ENCODE measurements around the gene TRIO. TPM values are rescaled to one million over a fixed set of nuclear protein-coding genes. Genes with fewer than 3 reads are reported as not detected.

The TRIO gene
- total RNA-seq, 2 experiments from 2014 or later, result 3.6 to 4.6 TPM

- no peak overlapping the region for H3K4me3 Mint-ChIP-seq
- no peak overlapping the region for H3K27ac Mint-ChIP-seq
- no peaks in the 10 kb centered on the region for H3K36me3 Mint-ChIP-seq (ENCODE audit: low read depth)
- no peak for DNase-seq
- H3K9me3 Mint-ChIP-seq, result no peaks in the 10 kb centered on the region
- H3K4me1 Mint-ChIP-seq (ENCODE audit: low read depth), result peaks cover 5% of the 10 kb centered on the region
- intact Hi-C loops (cut with micrococcal nuclease), result no loop called here
- H3K27me3 Mint-ChIP-seq (ENCODE audit: low read depth), result no peaks in the 10 kb centered on the region
- CTCF ChIA-PET, result no interaction called here
Measured at GRCh38 chr5:14475045-14475444, 331.9 kb downstream of the TRIO start.

GRCh38 chr5:14476786-14477435, 333.8 kb downstream of the TRIO start:
- Mint-ChIP-seq H3K4me3 (no peak overlapping the region), H3K9me3 (no peaks in the 10 kb centered on the region), H3K27me3 (ENCODE audit: low read depth) (no peaks in the 10 kb centered on the region), H3K27ac (no peak overlapping the region), H3K36me3 (ENCODE audit: low read depth) (no peaks in the 10 kb centered on the region), H3K4me1 (ENCODE audit: low read depth) (peaks cover 5% of the 10 kb centered on the region)
- intact Hi-C loops (cut with micrococcal nuclease), result no loop called here
- no peak for DNase-seq
- CTCF ChIA-PET, result no interaction called here

GRCh38 chr5:14479143-14479696, 336.1 kb downstream of the TRIO start:
- no peak overlapping the region for H3K4me3 Mint-ChIP-seq
- DNase-seq, result no peak
- CTCF ChIA-PET, result interaction anchor here (1.9 kb wide), 1 partner anchor 79 kb away, joined by 11 read pairs; no protein-coding TSS in a partner anchor
- no peak overlapping the region for H3K27ac Mint-ChIP-seq
- intact Hi-C loops (cut with micrococcal nuclease), result no loop called here
- no peaks in the 10 kb centered on the region for H3K36me3 Mint-ChIP-seq (ENCODE audit: low read depth)
- H3K4me1 Mint-ChIP-seq (ENCODE audit: low read depth), result peaks cover 5% of the 10 kb centered on the region
- H3K27me3 Mint-ChIP-seq (ENCODE audit: low read depth), result no peaks in the 10 kb centered on the region
- H3K9me3 Mint-ChIP-seq, result no peaks in the 10 kb centered on the region

- Mint-ChIP-seq H3K4me3 (no peak overlapping the region), H3K4me1 (ENCODE audit: low read depth) (peaks cover 8% of the 10 kb centered on the region), H3K27me3 (ENCODE audit: low read depth) (no peaks in the 10 kb centered on the region), H3K9me3 (no peaks in the 10 kb centered on the region), H3K36me3 (ENCODE audit: low read depth) (no peaks in the 10 kb centered on the region), H3K27ac (no peak overlapping the region)
- intact Hi-C loops (cut with micrococcal nuclease), result no loop called here
- DNase-seq, result no peak
- CTCF ChIA-PET, result interaction anchor here (0.6 kb wide), 1 partner anchor 65 kb away, joined by 5 read pairs; no protein-coding TSS in a partner anchor
Measured at GRCh38 chr5:14481349-14481748, 338.2 kb downstream of the TRIO start.

- H3K9me3 Mint-ChIP-seq, result no peaks in the 10 kb centered on the region
- no peaks in the 10 kb centered on the region for H3K36me3 Mint-ChIP-seq (ENCODE audit: low read depth)
Measured at GRCh38 chr5:14482085-14482484, 338.9 kb downstream of the TRIO start.

DNA sequence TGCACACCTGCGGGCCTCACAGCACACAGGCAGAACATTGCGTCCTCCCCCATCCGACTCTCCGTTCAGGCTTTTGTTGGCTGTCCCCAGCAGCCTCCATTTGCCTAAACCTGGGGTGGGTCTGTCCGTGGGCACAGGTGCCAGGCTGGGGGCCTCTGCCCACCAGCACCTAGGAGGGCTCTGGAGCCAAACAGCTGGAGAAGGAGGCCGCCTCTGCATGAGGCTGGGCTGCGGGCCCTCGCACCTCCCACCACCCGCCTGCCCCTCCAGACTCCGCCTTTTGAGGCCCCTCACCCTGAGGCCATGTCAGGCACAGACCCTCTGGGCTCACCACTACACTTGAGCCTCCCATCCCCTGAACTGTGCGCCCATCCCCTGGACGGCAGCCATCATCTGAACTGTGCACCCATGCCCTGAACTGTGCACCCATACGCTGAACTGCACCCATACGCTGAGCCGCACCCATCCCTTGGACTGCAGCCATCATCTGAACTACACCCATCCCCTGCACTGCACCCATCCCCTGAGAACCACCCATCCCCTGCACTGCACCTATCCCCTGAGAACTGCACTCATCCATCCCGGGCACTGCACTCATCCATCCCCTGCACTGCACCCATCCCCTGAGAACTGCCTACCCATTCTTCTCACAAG, 340.5 kb downstream of the TRIO start:
- no peak for DNase-seq
- CTCF ChIA-PET, result no interaction called here
- H3K27ac Mint-ChIP-seq, result no peak overlapping the region
- peaks cover 8% of the 10 kb centered on the region for H3K4me1 Mint-ChIP-seq (ENCODE audit: low read depth)
- intact Hi-C loops (cut with micrococcal nuclease), result no loop called here
- no peaks in the 10 kb centered on the region for H3K27me3 Mint-ChIP-seq (ENCODE audit: low read depth)
- H3K4me3 Mint-ChIP-seq, result no peak overlapping the region
- peaks cover 3% of the 10 kb centered on the region for H3K36me3 Mint-ChIP-seq (ENCODE audit: low read depth)
- H3K9me3 Mint-ChIP-seq, result no peaks in the 10 kb centered on the region

More at GRCh38 chr5:14482085-14482484, 338.9 kb downstream of the TRIO start:
- Mint-ChIP-seq H3K27me3 (ENCODE audit: low read depth) (no peaks in the 10 kb centered on the region), H3K27ac (no peak overlapping the region), H3K4me3 (no peak overlapping the region), H3K4me1 (ENCODE audit: low read depth) (peaks cover 8% of the 10 kb centered on the region)
- DNase-seq, result no peak
- intact Hi-C loops (cut with micrococcal nuclease), result no loop called here
- CTCF ChIA-PET, result interaction anchor here (0.6 kb wide), 1 partner anchor 66 kb away, joined by 5 read pairs; no protein-coding TSS in a partner anchor

DNA sequence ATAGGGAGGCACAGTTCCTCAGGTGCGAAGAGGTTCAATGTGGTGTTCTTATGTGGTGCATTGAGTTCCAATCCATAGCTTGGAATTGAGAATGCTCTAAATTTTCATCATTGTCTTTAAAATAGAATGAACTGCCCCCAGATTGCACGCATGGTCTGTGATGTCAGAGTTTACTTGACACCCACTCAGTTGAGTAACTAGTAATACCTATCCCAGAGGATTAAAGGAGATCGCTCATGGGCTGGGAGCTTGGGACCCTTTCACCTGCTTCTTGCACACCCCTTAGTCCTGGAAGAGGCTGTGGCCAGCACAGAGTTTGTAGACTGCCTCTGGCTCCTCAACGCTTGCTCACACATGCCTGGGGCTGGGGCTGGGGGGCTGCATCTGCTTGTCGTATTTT, 343.3 kb downstream of the TRIO start:
- Mint-ChIP-seq H3K9me3 (no peaks in the 10 kb centered on the region), H3K4me1 (ENCODE audit: low read depth) (peaks cover 2% of the 10 kb centered on the region), H3K27me3 (ENCODE audit: low read depth) (no peaks in the 10 kb centered on the region), H3K27ac (no peak overlapping the region), H3K36me3 (ENCODE audit: low read depth) (peaks cover 3% of the 10 kb centered on the region), H3K4me3 (no peak overlapping the region)
- intact Hi-C loops (cut with micrococcal nuclease), result no loop called here
- CTCF ChIA-PET, result interaction anchor here (0.6 kb wide), 1 partner anchor 162 kb away, joined by 3 read pairs; no protein-coding TSS in a partner anchor
- DNase-seq, result no peak

DNA sequence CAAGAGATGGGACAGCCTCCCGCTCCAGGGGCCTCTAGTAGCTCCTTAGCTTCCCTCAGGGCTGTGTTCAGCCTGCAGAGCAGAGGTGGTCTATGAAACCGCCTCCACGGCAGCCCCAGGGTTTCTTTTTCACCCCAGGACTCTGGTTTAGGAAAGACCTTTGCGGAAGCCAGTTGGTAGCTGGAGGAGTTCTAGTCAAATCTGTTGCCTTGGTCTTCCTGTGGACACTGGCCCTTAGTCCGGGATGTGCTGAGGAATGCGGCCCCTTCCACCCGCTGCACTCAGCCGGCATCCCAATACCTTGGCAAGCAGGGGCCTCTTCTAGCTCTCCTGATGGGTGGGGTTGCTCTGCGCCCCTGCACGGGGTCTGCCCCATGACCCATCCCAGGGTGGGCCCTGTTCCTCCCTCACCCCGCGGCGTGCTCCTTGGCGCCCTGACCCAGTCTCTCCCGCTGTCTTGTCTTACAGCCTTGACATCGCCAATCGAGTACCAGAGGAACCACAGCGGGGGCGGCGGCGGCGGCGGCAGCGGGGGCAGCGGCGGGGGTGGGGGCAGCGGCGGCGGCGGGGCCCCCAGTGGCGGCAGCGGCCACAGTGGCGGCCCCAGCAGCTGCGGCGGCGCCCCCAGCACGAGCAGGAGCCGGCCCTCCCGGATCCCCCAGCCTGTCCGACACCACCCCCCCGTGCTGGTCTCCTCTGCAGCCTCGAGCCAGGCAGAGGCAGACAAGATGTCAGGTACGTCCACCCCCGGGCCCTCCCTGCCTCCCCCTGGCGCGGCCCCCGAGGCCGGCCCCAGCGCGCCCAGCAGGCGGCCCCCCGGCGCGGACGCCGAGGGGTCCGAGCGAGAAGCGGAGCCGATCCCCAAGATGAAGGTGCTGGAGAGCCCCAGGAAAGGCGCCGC, 344.1 kb downstream of the TRIO start:
- H3K27ac Mint-ChIP-seq, result no peak overlapping the region
- H3K27me3 Mint-ChIP-seq (ENCODE audit: low read depth), result no peaks in the 10 kb centered on the region
- no peaks in the 10 kb centered on the region for H3K9me3 Mint-ChIP-seq
- intact Hi-C loops (cut with micrococcal nuclease), result no loop called here
- CTCF ChIA-PET, result interaction anchor here (0.6 kb wide), 1 partner anchor 161 kb away, joined by 3 read pairs; no protein-coding TSS in a partner anchor
- peaks cover 3% of the 10 kb centered on the region for H3K36me3 Mint-ChIP-seq (ENCODE audit: low read depth)
- DNase-seq, result no peak
- H3K4me1 Mint-ChIP-seq (ENCODE audit: low read depth), result peaks cover 2% of the 10 kb centered on the region
- no peak overlapping the region for H3K4me3 Mint-ChIP-seq

DNA sequence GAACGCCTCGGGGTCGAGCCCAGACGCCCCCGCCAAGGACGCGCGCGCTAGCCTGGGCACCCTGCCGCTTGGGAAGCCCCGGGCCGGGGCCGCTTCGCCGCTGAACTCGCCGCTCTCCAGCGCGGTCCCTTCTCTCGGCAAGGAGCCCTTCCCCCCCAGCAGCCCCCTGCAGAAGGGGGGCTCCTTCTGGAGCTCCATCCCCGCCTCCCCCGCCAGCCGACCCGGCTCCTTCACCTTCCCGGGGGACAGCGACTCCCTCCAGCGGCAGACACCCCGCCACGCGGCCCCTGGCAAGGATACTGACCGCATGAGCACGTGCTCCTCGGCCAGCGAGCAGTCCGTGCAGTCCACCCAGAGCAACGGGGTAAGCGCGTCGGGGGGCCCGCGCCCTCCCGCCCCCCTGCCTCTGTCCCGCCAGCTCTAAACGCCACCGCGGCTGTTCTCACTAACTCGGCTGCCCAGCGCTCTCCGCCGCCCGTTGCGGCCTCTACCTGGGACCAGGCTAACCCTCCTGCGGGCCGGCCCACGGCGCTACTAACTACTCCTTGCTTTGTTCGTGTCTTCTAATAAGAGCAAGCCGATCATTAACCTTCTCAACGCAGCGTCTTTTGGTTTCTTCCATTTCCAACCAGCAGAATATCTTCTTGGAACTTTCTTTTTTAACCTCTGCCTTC, 344.9 kb downstream of the TRIO start:
- no peaks in the 10 kb centered on the region for H3K27me3 Mint-ChIP-seq (ENCODE audit: low read depth)
- no peak overlapping the region for H3K27ac Mint-ChIP-seq
- H3K36me3 Mint-ChIP-seq (ENCODE audit: low read depth), result peaks cover 3% of the 10 kb centered on the region
- no peaks in the 10 kb centered on the region for H3K9me3 Mint-ChIP-seq
- no peak overlapping the region for H3K4me3 Mint-ChIP-seq
- H3K4me1 Mint-ChIP-seq (ENCODE audit: low read depth), result peaks cover 2% of the 10 kb centered on the region
- intact Hi-C loops (cut with micrococcal nuclease), result no loop called here
- no peak for DNase-seq
- CTCF ChIA-PET, result no interaction called here

- Mint-ChIP-seq H3K9me3 (no peaks in the 10 kb centered on the region), H3K27ac (no peak overlapping the region), H3K36me3 (ENCODE audit: low read depth) (peaks cover 3% of the 10 kb centered on the region), H3K4me1 (ENCODE audit: low read depth) (peaks cover 2% of the 10 kb centered on the region), H3K4me3 (no peak overlapping the region), H3K27me3 (ENCODE audit: low read depth) (no peaks in the 10 kb centered on the region)
- CTCF ChIA-PET, result no interaction called here
- intact Hi-C loops (cut with micrococcal nuclease), result no loop called here
- no peak for DNase-seq
Measured at GRCh38 chr5:14488709-14489108, 345.6 kb downstream of the TRIO start.

GRCh38 chr5:14489643-14490042, 346.5 kb downstream of the TRIO start:
- no peak for DNase-seq
- Mint-ChIP-seq H3K27me3 (ENCODE audit: low read depth) (no peaks in the 10 kb centered on the region), H3K27ac (no peak overlapping the region), H3K36me3 (ENCODE audit: low read depth) (peaks cover 3% of the 10 kb centered on the region), H3K9me3 (no peaks in the 10 kb centered on the region), H3K4me1 (ENCODE audit: low read depth) (peaks cover 1% of the 10 kb centered on the region), H3K4me3 (no peak overlapping the region)
- CTCF ChIA-PET, result interaction anchor here (0.6 kb wide), 1 partner anchor 104 kb away, joined by 3 read pairs; no protein-coding TSS in a partner anchor
- intact Hi-C loops (cut with micrococcal nuclease), result no loop called here

GRCh38 chr5:14490309-14490711, 347.2 kb downstream of the TRIO start:
- peaks cover 3% of the 10 kb centered on the region for H3K36me3 Mint-ChIP-seq (ENCODE audit: low read depth)
- DNase-seq, result no peak
- no peak overlapping the region for H3K27ac Mint-ChIP-seq
- H3K4me1 Mint-ChIP-seq (ENCODE audit: low read depth), result no peaks in the 10 kb centered on the region
- intact Hi-C loops (cut with micrococcal nuclease), result no loop called here
- H3K4me3 Mint-ChIP-seq, result no peak overlapping the region
- CTCF ChIA-PET, result no interaction called here
- no peaks in the 10 kb centered on the region for H3K9me3 Mint-ChIP-seq
- H3K27me3 Mint-ChIP-seq (ENCODE audit: low read depth), result no peaks in the 10 kb centered on the region

All from activated naive CD4-positive, alpha-beta T cell treated with anti-CD3 and anti-CD28 coated beads for 36 hours (primary cell).